ENCODE measurements around the gene URB1. TPM values are rescaled to one million over a fixed set of nuclear protein-coding genes. Genes with fewer than 3 reads are reported as not detected.
A peak's percentile ranks its signal among the peaks of the same experiment; 100 is the strongest.

Gene URB1
- total RNA-seq, 1 donor, result 21.7 TPM

DNA sequence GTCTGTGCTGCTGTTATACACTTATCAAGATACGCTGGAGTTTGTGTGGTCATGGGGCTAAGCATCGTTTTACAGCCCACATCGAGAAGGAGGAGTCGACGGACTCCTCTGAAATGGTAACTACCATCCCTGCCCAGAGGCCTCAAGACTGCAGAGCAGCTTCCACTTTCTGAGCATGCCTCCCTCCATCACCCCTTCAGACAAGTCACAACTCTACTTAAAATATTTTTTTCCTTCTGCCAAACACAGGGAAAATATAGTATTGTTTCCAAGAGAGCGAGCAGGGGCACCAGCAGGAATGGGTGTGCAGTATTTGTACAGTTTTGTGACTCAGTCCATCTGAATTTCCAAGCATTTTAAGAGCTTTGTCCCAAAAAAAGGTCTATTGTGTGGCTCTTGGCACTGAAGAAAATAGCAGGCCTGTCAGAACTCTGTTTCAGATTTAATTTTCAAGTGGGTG lies 33.8 kb upstream of the URB1 start:
- Histone ChIP-seq H3K36me3 (ENCODE audit: insufficient read depth, low read length) (no peaks in the 10 kb centered on the region), H3K79me2 (ENCODE audit: insufficient read depth, low read length) (peaks cover 23% of the 10 kb centered on the region), H3K27ac (ENCODE audit: low read depth, low read length) (peak overlapping the region; percentile 89), H4K20me1 (ENCODE audit: insufficient read depth, low read length) (no peaks in the 10 kb centered on the region), H2AFZ (ENCODE audit: low read length) (peak overlapping the region; percentile 1), H3K4me3 (ENCODE audit: insufficient read depth, low read length) (no peak overlapping the region), H3K4me2 (ENCODE audit: insufficient read depth, low read length) (peak overlapping the region; percentile 29), H3K27me3 (ENCODE audit: insufficient read depth, low read length) (no peaks in the 10 kb centered on the region), H3K4me1 (ENCODE audit: insufficient read depth, low read length) (peaks cover 55% of the 10 kb centered on the region), H3K9me3 (ENCODE audit: low read depth, low read length) (no peaks in the 10 kb centered on the region)
- TF ChIP-seq, protein P1, sequence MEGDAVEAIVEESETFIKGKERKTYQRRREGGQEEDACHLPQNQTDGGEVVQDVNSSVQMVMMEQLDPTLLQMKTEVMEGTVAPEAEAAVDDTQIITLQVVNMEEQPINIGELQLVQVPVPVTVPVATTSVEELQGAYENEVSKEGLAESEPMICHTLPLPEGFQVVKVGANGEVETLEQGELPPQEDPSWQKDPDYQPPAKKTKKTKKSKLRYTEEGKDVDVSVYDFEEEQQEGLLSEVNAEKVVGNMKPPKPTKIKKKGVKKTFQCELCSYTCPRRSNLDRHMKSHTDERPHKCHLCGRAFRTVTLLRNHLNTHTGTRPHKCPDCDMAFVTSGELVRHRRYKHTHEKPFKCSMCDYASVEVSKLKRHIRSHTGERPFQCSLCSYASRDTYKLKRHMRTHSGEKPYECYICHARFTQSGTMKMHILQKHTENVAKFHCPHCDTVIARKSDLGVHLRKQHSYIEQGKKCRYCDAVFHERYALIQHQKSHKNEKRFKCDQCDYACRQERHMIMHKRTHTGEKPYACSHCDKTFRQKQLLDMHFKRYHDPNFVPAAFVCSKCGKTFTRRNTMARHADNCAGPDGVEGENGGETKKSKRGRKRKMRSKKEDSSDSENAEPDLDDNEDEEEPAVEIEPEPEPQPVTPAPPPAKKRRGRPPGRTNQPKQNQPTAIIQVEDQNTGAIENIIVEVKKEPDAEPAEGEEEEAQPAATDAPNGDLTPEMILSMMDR (IDR thresholded peaks at IDR 0.05; ENCODE audit: extremely low read depth, low read depth, low read length), result no peak
- peak; percentile 76 for DNase-seq (ENCODE audit: insufficient read length, low spot score, missing footprints)

- H4K20me1 ChIP-seq (ENCODE audit: insufficient read depth, low read length), result no peaks in the 10 kb centered on the region
- H3K79me2 ChIP-seq (ENCODE audit: insufficient read depth, low read length), result peaks cover 23% of the 10 kb centered on the region
- no peaks in the 10 kb centered on the region for H3K9me3 ChIP-seq (ENCODE audit: low read depth, low read length)
- H3K4me2 ChIP-seq (ENCODE audit: insufficient read depth, low read length), result peak overlapping the region; percentile 29
- H2AFZ ChIP-seq (ENCODE audit: low read length), result peak overlapping the region; percentile 1
- no peaks in the 10 kb centered on the region for H3K36me3 ChIP-seq (ENCODE audit: insufficient read depth, low read length)
- DNase-seq (ENCODE audit: insufficient read length, low spot score, missing footprints), result no peak
- H3K27me3 ChIP-seq (ENCODE audit: insufficient read depth, low read length), result no peaks in the 10 kb centered on the region
- H3K4me3 ChIP-seq (ENCODE audit: insufficient read depth, low read length), result no peak overlapping the region
- H3K27ac ChIP-seq (ENCODE audit: low read depth, low read length), result peak overlapping the region; percentile 89
- TF ChIP-seq, protein P1 (IDR thresholded peaks at IDR 0.05; ENCODE audit: extremely low read depth, low read depth, low read length), result no peak
- peaks cover 55% of the 10 kb centered on the region for H3K4me1 ChIP-seq (ENCODE audit: insufficient read depth, low read length)
These were observed 33.3 kb upstream of the URB1 start for GRCh38 chr21:32426066-32426465.

- no peak overlapping the region for H3K4me2 ChIP-seq (ENCODE audit: insufficient read depth, low read length)
- H4K20me1 ChIP-seq (ENCODE audit: insufficient read depth, low read length), result no peaks in the 10 kb centered on the region
- H3K4me1 ChIP-seq (ENCODE audit: insufficient read depth, low read length), result peaks cover 55% of the 10 kb centered on the region
- no peaks in the 10 kb centered on the region for H3K36me3 ChIP-seq (ENCODE audit: insufficient read depth, low read length)
- H3K4me3 ChIP-seq (ENCODE audit: insufficient read depth, low read length), result no peak overlapping the region
- H3K9me3 ChIP-seq (ENCODE audit: low read depth, low read length), result no peaks in the 10 kb centered on the region
- H3K27me3 ChIP-seq (ENCODE audit: insufficient read depth, low read length), result no peaks in the 10 kb centered on the region
- peaks cover 25% of the 10 kb centered on the region for H3K79me2 ChIP-seq (ENCODE audit: insufficient read depth, low read length)
- no peak for DNase-seq (ENCODE audit: insufficient read length, low spot score, missing footprints)
- TF ChIP-seq, protein P1 (IDR thresholded peaks at IDR 0.05; ENCODE audit: extremely low read depth, low read depth, low read length), result no peak
- peak overlapping the region; percentile 89 for H3K27ac ChIP-seq (ENCODE audit: low read depth, low read length)
- no peak overlapping the region for H2AFZ ChIP-seq (ENCODE audit: low read length)
These were observed 32.8 kb upstream of the URB1 start for GRCh38 chr21:32425628-32426027.

GRCh38 chr21:32424674-32425073 lies 31.9 kb upstream of the URB1 start:
- Histone ChIP-seq H2AFZ (ENCODE audit: low read length) (no peak overlapping the region), H3K9me3 (ENCODE audit: low read depth, low read length) (no peaks in the 10 kb centered on the region), H3K79me2 (ENCODE audit: insufficient read depth, low read length) (peaks cover 30% of the 10 kb centered on the region), H3K4me2 (ENCODE audit: insufficient read depth, low read length) (no peak overlapping the region), H3K27me3 (ENCODE audit: insufficient read depth, low read length) (no peaks in the 10 kb centered on the region), H3K27ac (ENCODE audit: low read depth, low read length) (peak overlapping the region; percentile 89), H3K4me3 (ENCODE audit: insufficient read depth, low read length) (no peak overlapping the region), H3K36me3 (ENCODE audit: insufficient read depth, low read length) (no peaks in the 10 kb centered on the region), H3K4me1 (ENCODE audit: insufficient read depth, low read length) (peaks cover 55% of the 10 kb centered on the region), H4K20me1 (ENCODE audit: insufficient read depth, low read length) (no peaks in the 10 kb centered on the region)
- DNase-seq (ENCODE audit: insufficient read length, low spot score, missing footprints), result no peak
- TF ChIP-seq, protein P1 (IDR thresholded peaks at IDR 0.05; ENCODE audit: extremely low read depth, low read depth, low read length), result no peak
